GM21529 (cell line): Measurements from ENCODE around the gene PYY.

Experiments used
- ATAC-seq: cut with Tn5 transposase; IDR thresholded peaks from one replicate; pipeline ENCODE4 v1.9.1; 2021; ENCODE audit not compliant: unreplicated experiment

Gene PYY

GRCh38 chr17:43917348-43918025 is 36.3 kb downstream of the PYY start:
- ATAC-seq: no peak

- no peak for ATAC-seq
These were observed 36.8 kb downstream of the PYY start for GRCh38 chr17:43917016-43917347.

- ATAC-seq: no peak
These were observed 37.4 kb downstream of the PYY start for GRCh38 chr17:43916385-43916784.

GRCh38 chr17:43915559-43915958 is 38.2 kb downstream of the PYY start:
- no peak for ATAC-seq

GRCh38 chr17:43914451-43914850 is 39.3 kb downstream of the PYY start:
- no peak for ATAC-seq

- no peak for ATAC-seq
These were observed 40.2 kb downstream of the PYY start for GRCh38 chr17:43913584-43913983.

GRCh38 chr17:43912635-43913304 is 41.0 kb downstream of the PYY start:
- ATAC-seq: no peak

GRCh38 chr17:43911904-43912303 is 41.8 kb downstream of the PYY start:
- ATAC-seq: no peak

GRCh38 chr17:43909537-43910231 is 44.1 kb downstream of the PYY start:
- no peak for ATAC-seq

GRCh38 chr17:43907998-43908721 is 45.6 kb downstream of the PYY start:
- no peak for ATAC-seq

GRCh38 chr17:43907425-43907981 is 46.2 kb downstream of the PYY start, which contains the start of gene MPP2:
Gene MPP2, minus strand, starts transcription at chr17:43907536. Its CDS starts 3,076 bp downstream, at chr17:43904460.
- ATAC-seq: no peak

GRCh38 chr17:43906951-43907424 is 46.8 kb downstream of the PYY start:
- no peak for ATAC-seq

- ATAC-seq: no peak
These were observed 47.5 kb downstream of the PYY start for GRCh38 chr17:43905985-43906852.

- ATAC-seq: no peak
These were observed 48.2 kb downstream of the PYY start for GRCh38 chr17:43905400-43905984.
